ENCODE measurements around the gene SIGLEC7.
"Not testable (repeated sequence)": the region's sequence is repeated elsewhere in the genome, so short reads cannot be mapped to it uniquely, and the experiment has no call there.

Gene SIGLEC7

DNA sequence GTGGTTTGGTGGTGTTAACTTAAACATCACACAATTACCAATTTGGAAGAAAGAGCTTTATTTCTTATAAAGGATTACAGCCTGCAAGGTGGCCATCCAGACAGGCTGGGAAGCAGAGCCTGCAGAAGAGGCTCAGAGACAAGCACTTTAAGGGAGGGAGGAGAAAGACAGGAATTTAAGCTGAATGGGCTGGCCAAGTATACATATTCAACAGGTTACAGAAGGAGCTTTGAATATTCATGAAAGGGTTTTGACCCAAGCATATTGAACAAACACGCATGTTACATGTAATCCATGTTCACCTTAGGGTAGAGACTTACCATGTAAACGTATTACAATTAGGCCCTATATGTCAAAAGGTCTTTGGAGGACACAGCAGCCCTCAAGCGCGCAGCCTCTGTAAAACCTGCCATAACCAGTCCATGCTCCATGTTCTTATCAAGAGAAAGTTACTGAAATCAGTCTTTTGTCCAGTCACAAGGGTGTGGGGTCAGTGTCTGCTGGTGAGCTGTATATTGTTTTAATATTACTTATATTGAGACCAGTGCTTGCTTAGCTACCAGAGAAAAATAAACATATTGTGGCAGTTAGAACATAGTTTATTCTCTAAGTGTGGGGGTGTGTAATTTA lies 19.9 kb downstream of the SIGLEC7 start:
- H3K4me3 ChIP-seq (replicated peaks in 1 of 2; ENCODE audit: low read depth in 2 of 2, low read length in 2 of 2): no peak overlapping the region
- TF ChIP-seq CTCF (IDR thresholded peaks at IDR 0.05; ENCODE audit: low read depth, low read length): no peak
- no peak for DNase-seq (ENCODE audit: low read depth in 2 of 2)

DNA sequence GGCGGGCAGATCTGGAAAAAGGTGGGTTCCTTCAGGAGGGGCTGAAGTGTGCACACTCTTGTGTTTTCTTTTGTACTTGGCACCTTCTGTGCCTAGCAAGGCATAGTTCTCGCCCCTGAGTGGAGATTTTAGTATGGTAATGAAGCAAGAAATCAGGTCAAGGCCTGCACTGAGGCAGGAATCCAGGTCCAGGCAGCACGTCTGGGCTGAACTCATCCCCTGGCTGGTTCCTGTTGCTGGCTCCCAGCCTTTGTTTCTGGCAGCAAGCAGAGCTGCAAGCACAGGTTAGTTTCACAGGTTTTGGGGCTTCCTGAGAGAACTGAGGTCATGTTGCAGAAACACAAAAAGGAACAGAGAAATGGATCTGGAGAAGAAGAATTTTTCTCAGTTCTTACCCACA lies 21.2 kb downstream of the SIGLEC7 start:
- TF ChIP-seq CTCF (IDR thresholded peaks at IDR 0.05; ENCODE audit: low read depth, low read length): no peak

GRCh38 chr19:51164215-51164614 lies 22.1 kb downstream of the SIGLEC7 start:
- DNase-seq (ENCODE audit: low read depth in 2 of 2): no peak
- no peak overlapping the region for H3K4me3 ChIP-seq (replicated peaks in 1 of 2; ENCODE audit: low read depth in 2 of 2, low read length in 2 of 2)
- no peak for TF ChIP-seq CTCF (IDR thresholded peaks at IDR 0.05; ENCODE audit: low read depth, low read length)

More for the DNA sequence above, 21.2 kb downstream of the SIGLEC7 start:
- no peak overlapping the region for H3K4me3 ChIP-seq (replicated peaks in 1 of 2; ENCODE audit: low read depth in 2 of 2, low read length in 2 of 2)
- no peak for DNase-seq (ENCODE audit: low read depth in 2 of 2)

- no peak for DNase-seq (ENCODE audit: low read depth in 2 of 2)
- no peak overlapping the region for H3K4me3 ChIP-seq (replicated peaks in 1 of 2; ENCODE audit: low read depth in 2 of 2, low read length in 2 of 2)
- TF ChIP-seq CTCF (IDR thresholded peaks at IDR 0.05; ENCODE audit: low read depth, low read length): no peak
Observed at GRCh38 chr19:51166846-51167490, 24.9 kb downstream of the SIGLEC7 start.

GRCh38 chr19:51168564-51169282 lies 26.6 kb downstream of the SIGLEC7 start:
- DNase-seq (ENCODE audit: low read depth in 2 of 2): no peak
- no peak overlapping the region for H3K4me3 ChIP-seq (replicated peaks in 1 of 2; ENCODE audit: low read depth in 2 of 2, low read length in 2 of 2)
- no peak for TF ChIP-seq CTCF (IDR thresholded peaks at IDR 0.05; ENCODE audit: low read depth, low read length)

DNA sequence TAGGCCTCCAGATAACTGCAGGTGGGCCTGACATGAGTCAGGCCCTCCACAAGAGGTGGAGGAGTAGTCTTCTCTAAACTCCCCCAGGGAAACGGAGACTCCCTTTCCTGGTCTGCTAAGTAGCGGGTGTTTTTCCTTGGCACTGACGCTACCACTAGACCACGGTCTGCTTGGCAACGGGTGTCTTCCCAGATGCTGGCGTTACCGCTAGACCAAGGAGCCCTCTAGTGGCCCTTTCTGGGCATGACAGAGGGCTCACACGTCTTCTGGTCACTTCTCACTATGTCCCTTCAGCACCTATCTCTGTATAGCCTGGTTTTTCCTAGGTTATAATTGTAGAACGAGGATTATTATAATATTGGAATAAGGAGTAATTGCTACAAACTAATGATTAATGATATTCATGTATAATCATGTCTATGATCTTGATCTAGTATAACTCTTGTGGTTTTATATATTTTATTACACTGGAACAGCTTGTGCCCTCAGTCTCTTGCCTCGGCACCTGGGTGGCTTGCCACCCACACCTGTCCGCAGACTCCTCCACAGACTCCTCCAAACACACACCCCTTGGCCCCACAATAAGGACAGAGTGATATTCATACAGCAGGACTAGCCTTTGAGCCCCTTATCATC lies 27.3 kb downstream of the SIGLEC7 start:
- peak; percentile 77 to 83 for DNase-seq (ENCODE audit: low read depth in 2 of 2)
- peak; percentile 75 for TF ChIP-seq CTCF (IDR thresholded peaks at IDR 0.05; ENCODE audit: low read depth, low read length)
- H3K4me3 ChIP-seq (replicated peaks in 1 of 2; ENCODE audit: low read depth in 2 of 2, low read length in 2 of 2): not testable (repeated sequence)

Measured in cardiac fibroblast (primary cell).